A673 (cell line): ENCODE data around the gene FAM43A.

Experiments
- CTCF ChIP-seq: fragments of 300-800, 200-600 bp; sonication (generic); conservative IDR thresholded peaks from 2 replicates; pipeline ENCODE4 v1.5.1; 2017; ENCODE audit warnings: low read depth, mild to moderate bottlenecking, antibody characterized with exemption, low read length, moderate library complexity, mixed read lengths
- EZH2 ChIP-seq: fragments of 200-600 bp; sonication (generic); IDR thresholded peaks from 2 replicates; pipeline ENCODE4 v1.6.1; 2017; ENCODE audit warnings: borderline replicate concordance, low read depth, mild to moderate bottlenecking, mixed read lengths, antibody characterized with exemption, low read length; ENCODE audit not compliant: poor library complexity, severe bottlenecking

DNA sequence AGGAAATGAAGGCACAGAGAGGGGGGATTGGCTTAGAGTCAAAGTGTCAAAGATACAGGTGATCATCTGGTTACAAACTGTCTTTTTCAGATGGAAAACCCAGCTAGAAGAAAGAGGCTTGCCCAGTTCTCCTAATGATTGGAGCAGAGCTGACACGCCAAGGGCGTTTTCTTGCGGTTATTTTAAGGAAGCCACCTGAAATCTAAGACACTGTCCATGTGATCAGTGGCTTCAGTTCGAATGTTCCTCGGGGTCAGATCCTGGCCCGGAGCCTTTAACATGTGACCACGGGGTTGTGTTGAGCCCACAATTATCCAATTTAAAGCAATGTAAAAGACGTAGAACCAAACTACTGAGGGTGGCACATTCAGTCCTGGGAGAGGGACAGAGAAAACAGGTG is 19.5 kb downstream of the FAM43A start:
- TF ChIP-seq CTCF (no peak), EZH2 (no peak)
